Activated CD4-positive, alpha-beta T cell treated with anti-CD3 and anti-CD28 coated beads, Interleukin-10, Interleukin-2, amounts not matched to agents 100 ng/mL and 50 ng/mL, durations not matched to agents 16 hours and 8 hours (primary cell): ENCODE results near the gene MFAP3.

ENCODE experiments used
- DNase-seq: peaks from one replicate; pipeline ENCODE4 v3.0.0-alpha.2; 2020

Gene MFAP3

GRCh38 chr5:154095904-154096303 lies 57.1 kb downstream of the MFAP3 start:
- DNase-seq: no peak

- no peak for DNase-seq
Measured at GRCh38 chr5:154097031-154097430, 58.3 kb downstream of the MFAP3 start.

- DNase-seq: no peak
Measured at GRCh38 chr5:154098465-154098864, 59.7 kb downstream of the MFAP3 start.

GRCh38 chr5:154101184-154101583 lies 62.4 kb downstream of the MFAP3 start:
- DNase-seq: no peak

GRCh38 chr5:154103233-154103632 lies 64.5 kb downstream of the MFAP3 start:
- DNase-seq: no peak
